ENCODE measurements around the gene UNC5A. TPM values are rescaled to one million over a fixed set of nuclear protein-coding genes. Genes with fewer than 3 reads are reported as not detected.

UNC5A gene
- total and polyA plus RNA-seq, 11 donors: 0.09 to 0.43 (median 0.20) TPM; not detected in 7

GRCh38 chr5:176915906-176916305 is 105.5 kb downstream of the UNC5A start:
- DNase-seq: no peak
- ATAC-seq: no peak
- Histone ChIP-seq H3K4me3 (no peak overlapping the region), H3K27me3 (no peaks in the 10 kb centered on the region), H3K27ac (no peak overlapping the region), H3K36me3 (peaks cover 0 to 44% (median 22%) of the 10 kb centered on the region in 9 donors), H3K9me3 (no peaks in the 10 kb centered on the region), H3K4me1 (no peaks in the 10 kb centered on the region)
- intact Hi-C loops (cut with DNase I): no loop called here
- 68 to 96% (median 83%) methylated on average over 2 of the region's 2 CpGs for WGBS, 4 donors
- TF ChIP-seq POLR2A (IDR thresholded peaks at IDR 0.05): no peak
- TF ChIP-seq CTCF (IDR thresholded peaks at IDR 0.05): no peak

- Histone ChIP-seq H3K4me3 (no peak overlapping the region), H3K9me3 (no peaks in the 10 kb centered on the region), H3K27me3 (no peaks in the 10 kb centered on the region), H3K4me1 (no peaks in the 10 kb centered on the region), H3K36me3 (peaks cover 0 to 40% (median 18%) of the 10 kb centered on the region in 9 donors), H3K27ac (no peak overlapping the region)
- intact Hi-C loops (cut with DNase I): no loop called here
- ATAC-seq: no peak
- TF ChIP-seq CTCF (IDR thresholded peaks at IDR 0.05): no peak
- TF ChIP-seq POLR2A (IDR thresholded peaks at IDR 0.05): no peak
- no peak for DNase-seq
Observed at GRCh38 chr5:176916337-176916736, 106.0 kb downstream of the UNC5A start.

GRCh38 chr5:176918613-176919012 is 108.3 kb downstream of the UNC5A start:
- Histone ChIP-seq H3K9me3 (no peaks in the 10 kb centered on the region), H3K27me3 (no peaks in the 10 kb centered on the region), H3K4me1 (no peaks in the 10 kb centered on the region), H3K27ac (no peak overlapping the region), H3K36me3 (peaks cover 0 to 37% (median 14%) of the 10 kb centered on the region in 9 donors), H3K4me3 (no peak overlapping the region)
- intact Hi-C loops (cut with DNase I): no loop called here
- TF ChIP-seq CTCF (IDR thresholded peaks at IDR 0.05) (no peak), POLR2A (IDR thresholded peaks at IDR 0.05) (no peak)
- no peak for DNase-seq
- 89 to 94% (median 91%) methylated on average over 6 of the region's 6 CpGs for WGBS, 4 donors
- no peak for ATAC-seq

GRCh38 chr5:176921714-176922113 is 111.4 kb downstream of the UNC5A start:
- ATAC-seq (no peak), DNase-seq (no peak)
- no peaks in the 10 kb centered on the region for H3K9me3 ChIP-seq
- TF ChIP-seq POLR2A (IDR thresholded peaks at IDR 0.05): no peak
- TF ChIP-seq CTCF (IDR thresholded peaks at IDR 0.05): no peak
- 88 to 94% (median 90%) methylated on average over 3 of the region's 3 CpGs for WGBS, 4 donors
- H3K4me3 ChIP-seq: no peak overlapping the region
- no peaks in the 10 kb centered on the region for H3K27me3 ChIP-seq
- H3K4me1 ChIP-seq: no peaks in the 10 kb centered on the region
- H3K36me3 ChIP-seq: peaks cover 0 to 30% (median 18%) of the 10 kb centered on the region in 9 donors
- no peak overlapping the region for H3K27ac ChIP-seq
- intact Hi-C loops (cut with DNase I): no loop called here

All from heart left ventricle (tissue), 16 donors.